OCI-LY1 (cell line): ENCODE results near the gene GID4.

Source experiments
- CTCF ChIP-seq: fragments of 200-600 bp; sonication (generic), shearing (Covaris generic); IDR thresholded peaks from 2 replicates; pipeline ENCODE4 v1.5.1; 2017; ENCODE audit warnings: mild to moderate bottlenecking, antibody characterized with exemption, low read length, moderate library complexity, mixed read lengths
- EZH2 ChIP-seq: fragments of 200-600 bp; sonication (generic), shearing (Covaris generic); IDR thresholded peaks from 2 replicates; pipeline ENCODE4 v1.8.0; 2017; ENCODE audit warnings: borderline replicate concordance, mixed run types, mild to moderate bottlenecking, antibody characterized with exemption, low read length, moderate library complexity, mixed read lengths

- TF ChIP-seq EZH2, result no peak
- TF ChIP-seq CTCF, result no peak
These were observed 24.8 kb downstream of the GID4 start for GRCh38 chr17:18064053-18064452.
